ENCODE measurements around the gene PHGDH.

DNA sequence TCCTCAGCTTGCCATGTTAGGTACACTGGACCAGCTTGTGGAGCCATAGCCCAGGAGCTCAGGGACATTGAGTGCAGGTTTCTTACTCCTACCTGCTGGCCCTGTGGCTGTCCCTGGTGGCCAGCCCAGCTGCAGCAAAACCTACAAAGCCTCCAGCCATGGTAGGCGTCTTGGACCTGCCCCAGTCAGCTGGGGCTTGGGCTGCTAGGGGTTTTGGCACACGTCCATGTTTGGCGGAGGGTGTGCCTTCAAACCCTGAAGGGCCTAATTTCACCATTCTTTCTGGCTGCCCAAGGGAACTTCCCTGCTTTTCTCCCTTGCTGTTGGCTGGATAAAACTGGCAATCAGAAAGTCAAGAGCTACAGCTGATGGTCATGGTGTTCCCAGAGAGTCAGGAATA is 31.6 kb downstream of the PHGDH start:
- TF ChIP-seq, protein P1, sequence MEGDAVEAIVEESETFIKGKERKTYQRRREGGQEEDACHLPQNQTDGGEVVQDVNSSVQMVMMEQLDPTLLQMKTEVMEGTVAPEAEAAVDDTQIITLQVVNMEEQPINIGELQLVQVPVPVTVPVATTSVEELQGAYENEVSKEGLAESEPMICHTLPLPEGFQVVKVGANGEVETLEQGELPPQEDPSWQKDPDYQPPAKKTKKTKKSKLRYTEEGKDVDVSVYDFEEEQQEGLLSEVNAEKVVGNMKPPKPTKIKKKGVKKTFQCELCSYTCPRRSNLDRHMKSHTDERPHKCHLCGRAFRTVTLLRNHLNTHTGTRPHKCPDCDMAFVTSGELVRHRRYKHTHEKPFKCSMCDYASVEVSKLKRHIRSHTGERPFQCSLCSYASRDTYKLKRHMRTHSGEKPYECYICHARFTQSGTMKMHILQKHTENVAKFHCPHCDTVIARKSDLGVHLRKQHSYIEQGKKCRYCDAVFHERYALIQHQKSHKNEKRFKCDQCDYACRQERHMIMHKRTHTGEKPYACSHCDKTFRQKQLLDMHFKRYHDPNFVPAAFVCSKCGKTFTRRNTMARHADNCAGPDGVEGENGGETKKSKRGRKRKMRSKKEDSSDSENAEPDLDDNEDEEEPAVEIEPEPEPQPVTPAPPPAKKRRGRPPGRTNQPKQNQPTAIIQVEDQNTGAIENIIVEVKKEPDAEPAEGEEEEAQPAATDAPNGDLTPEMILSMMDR (IDR thresholded peaks at IDR 0.05) = no peak
- TF ChIP-seq POLR2AphosphoS5 (IDR thresholded peaks at IDR 0.05; ENCODE audit: insufficient read depth in 1 of 2, low read depth in 1 of 2) = no peak
- no peak for TF ChIP-seq POLR2A (IDR thresholded peaks at IDR 0.05)
